NOMO-1 (cell line): ENCODE measurements around the gene CDH23.
A peak's percentile ranks its signal among the peaks of the same experiment; 100 is the strongest.

ENCODE experiments used
- DNase-seq, 2 experiments: peaks; one replicate each; lab custom pipeline; 2025; ENCODE audit not compliant: unreplicated experiment in 2 of 2; lab: John Stamatoyannopoulos, UW

CDH23 gene

GRCh38 chr10:71710519-71710918 lies 313.8 kb downstream of the CDH23 start:
- no peak for DNase-seq

- DNase-seq = no peak
Measured at GRCh38 chr10:71711052-71711623, 314.4 kb downstream of the CDH23 start.

- no peak for DNase-seq
Measured at GRCh38 chr10:71712170-71712569, 315.4 kb downstream of the CDH23 start.

- DNase-seq = no peak
Measured at GRCh38 chr10:71712572-71713134, 315.9 kb downstream of the CDH23 start.

- DNase-seq = peak; percentile 81 to 92
Measured at GRCh38 chr10:71713135-71714030, 316.7 kb downstream of the CDH23 start.

- no peak for DNase-seq
Measured at GRCh38 chr10:71714031-71714410, 317.3 kb downstream of the CDH23 start.

GRCh38 chr10:71714592-71714991 lies 317.9 kb downstream of the CDH23 start:
- DNase-seq = no peak

GRCh38 chr10:71715026-71715425 lies 318.3 kb downstream of the CDH23 start:
- DNase-seq = no peak

- DNase-seq = no peak
Measured at GRCh38 chr10:71715860-71716259, 319.1 kb downstream of the CDH23 start.

GRCh38 chr10:71716426-71716825 lies 319.7 kb downstream of the CDH23 start:
- no peak for DNase-seq

- DNase-seq = no peak
Measured at GRCh38 chr10:71717056-71717455, 320.3 kb downstream of the CDH23 start.

GRCh38 chr10:71717551-71717951 lies 320.8 kb downstream of the CDH23 start:
- no peak for DNase-seq

GRCh38 chr10:71718165-71718698 lies 321.5 kb downstream of the CDH23 start:
- no peak for DNase-seq

GRCh38 chr10:71719042-71719441 lies 322.3 kb downstream of the CDH23 start:
- no peak for DNase-seq

GRCh38 chr10:71719464-71720201 lies 322.9 kb downstream of the CDH23 start, which contains the start of gene C10orf105:
TSS of gene C10orf105 (minus strand) at chr10:71719778. CDS start at chr10:71716337, 3,441 bp downstream.
- no peak for DNase-seq

GRCh38 chr10:71720288-71720687 lies 323.6 kb downstream of the CDH23 start:
- no peak for DNase-seq

GRCh38 chr10:71721313-71721712 lies 324.6 kb downstream of the CDH23 start:
- DNase-seq = no peak

- no peak for DNase-seq
Measured at GRCh38 chr10:71722849-71723248, 326.1 kb downstream of the CDH23 start.

- no peak for DNase-seq
Measured at GRCh38 chr10:71723311-71723710, 326.6 kb downstream of the CDH23 start.

GRCh38 chr10:71724539-71724938 lies 327.8 kb downstream of the CDH23 start:
- no peak for DNase-seq

GRCh38 chr10:71725249-71725648 lies 328.5 kb downstream of the CDH23 start:
- DNase-seq = no peak
